Right lobe of liver (tissue), 4 donors: Measurements from ENCODE around the gene RHBDF1.

Experiments used
- POLR2A ChIP-seq: fragments of 450-650 bp; IDR thresholded peaks from one replicate; pipeline ENCODE4 v1.6.1; 2017; ENCODE audit warnings: antibody characterized with exemption, mild to moderate bottlenecking
- TF ChIP-seq, protein P1 (sequence below), 4 donors: fragments of 200-600 bp in 3 of 4; fragments of 450-650 bp in 1 of 4; IDR thresholded peaks; one replicate each; pipeline versions ENCODE4 v1.5.1 to v1.8.0; 2016 to 2022; ENCODE audit warnings: antibody characterized with exemption in 4 of 4, mild to moderate bottlenecking in 2 of 4
- donor health status: DM: no; HTN: no; CAD: no.
- donor health status: DM: no; HTN: no; CAD: no.
- donor health status: DM: no; HTN: yes; CAD: no.

GRCh38 chr16:50769-51591, 21.5 kb downstream of the RHBDF1 start:
- TF ChIP-seq, protein P1, sequence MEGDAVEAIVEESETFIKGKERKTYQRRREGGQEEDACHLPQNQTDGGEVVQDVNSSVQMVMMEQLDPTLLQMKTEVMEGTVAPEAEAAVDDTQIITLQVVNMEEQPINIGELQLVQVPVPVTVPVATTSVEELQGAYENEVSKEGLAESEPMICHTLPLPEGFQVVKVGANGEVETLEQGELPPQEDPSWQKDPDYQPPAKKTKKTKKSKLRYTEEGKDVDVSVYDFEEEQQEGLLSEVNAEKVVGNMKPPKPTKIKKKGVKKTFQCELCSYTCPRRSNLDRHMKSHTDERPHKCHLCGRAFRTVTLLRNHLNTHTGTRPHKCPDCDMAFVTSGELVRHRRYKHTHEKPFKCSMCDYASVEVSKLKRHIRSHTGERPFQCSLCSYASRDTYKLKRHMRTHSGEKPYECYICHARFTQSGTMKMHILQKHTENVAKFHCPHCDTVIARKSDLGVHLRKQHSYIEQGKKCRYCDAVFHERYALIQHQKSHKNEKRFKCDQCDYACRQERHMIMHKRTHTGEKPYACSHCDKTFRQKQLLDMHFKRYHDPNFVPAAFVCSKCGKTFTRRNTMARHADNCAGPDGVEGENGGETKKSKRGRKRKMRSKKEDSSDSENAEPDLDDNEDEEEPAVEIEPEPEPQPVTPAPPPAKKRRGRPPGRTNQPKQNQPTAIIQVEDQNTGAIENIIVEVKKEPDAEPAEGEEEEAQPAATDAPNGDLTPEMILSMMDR (IDR thresholded peaks at IDR 0.05), result no peak
- no peak for TF ChIP-seq POLR2A
